SJCRH30 (cell line): ENCODE data around the gene KLRC4. TPM values are rescaled to one million over a fixed set of nuclear protein-coding genes. Genes with fewer than 3 reads are reported as not detected.
"Not testable (repeated sequence)": the region's sequence is repeated elsewhere in the genome, so short reads cannot be mapped to it uniquely, and the experiment has no call there.

Experiments used
- DNase-seq, 2 experiments: peaks; one replicate each; pipeline ENCODE4 v3.0.0-alpha.2; 2015 to 2020
- H3K27ac ChIP-seq: fragments of 250-450 bp; sonication (Bioruptor Pico); 2 replicates; pipeline ENCODE4 v1.5.1; 2020; ENCODE audit warnings: mild to moderate bottlenecking, moderate library complexity
- H3K27me3 ChIP-seq: fragments of 250-450 bp; sonication (Bioruptor Pico); 2 replicates; pipeline ENCODE4 v1.5.1; 2020; ENCODE audit warnings: mild to moderate bottlenecking, moderate library complexity
- H3K36me3 ChIP-seq: fragments of 250-450 bp; sonication (Bioruptor Pico); 2 replicates; pipeline ENCODE4 v1.5.1; 2020; ENCODE audit warnings: mild to moderate bottlenecking, moderate library complexity
- H3K4me1 ChIP-seq: fragments of 250-450 bp; sonication (Bioruptor Pico); 2 replicates; pipeline ENCODE4 v1.5.1; 2020; ENCODE audit warnings: mild to moderate bottlenecking, moderate library complexity
- H3K4me3 ChIP-seq: fragments of 250-450 bp; sonication (Bioruptor Pico); 2 replicates; pipeline ENCODE4 v1.5.1; 2020; ENCODE audit warnings: mild to moderate bottlenecking, moderate library complexity
- H3K9me3 ChIP-seq: fragments of 250-450 bp; sonication (Bioruptor Pico); replicated peaks from 2 replicates; pipeline ENCODE4 v1.5.1; 2020; ENCODE audit warnings: mild to moderate bottlenecking, moderate library complexity
- total RNA-seq: library from RNA; depleted of rRNA; stranded (reverse); fragments of >200 nt; shearing (Covaris generic); gene quantifications from 2 replicates; pipeline ENCODE4 v1.2.3, GENCODE V29; 2014

Gene KLRC4
- total RNA-seq, 1 experiment from 2014 or later, result not detected

DNA sequence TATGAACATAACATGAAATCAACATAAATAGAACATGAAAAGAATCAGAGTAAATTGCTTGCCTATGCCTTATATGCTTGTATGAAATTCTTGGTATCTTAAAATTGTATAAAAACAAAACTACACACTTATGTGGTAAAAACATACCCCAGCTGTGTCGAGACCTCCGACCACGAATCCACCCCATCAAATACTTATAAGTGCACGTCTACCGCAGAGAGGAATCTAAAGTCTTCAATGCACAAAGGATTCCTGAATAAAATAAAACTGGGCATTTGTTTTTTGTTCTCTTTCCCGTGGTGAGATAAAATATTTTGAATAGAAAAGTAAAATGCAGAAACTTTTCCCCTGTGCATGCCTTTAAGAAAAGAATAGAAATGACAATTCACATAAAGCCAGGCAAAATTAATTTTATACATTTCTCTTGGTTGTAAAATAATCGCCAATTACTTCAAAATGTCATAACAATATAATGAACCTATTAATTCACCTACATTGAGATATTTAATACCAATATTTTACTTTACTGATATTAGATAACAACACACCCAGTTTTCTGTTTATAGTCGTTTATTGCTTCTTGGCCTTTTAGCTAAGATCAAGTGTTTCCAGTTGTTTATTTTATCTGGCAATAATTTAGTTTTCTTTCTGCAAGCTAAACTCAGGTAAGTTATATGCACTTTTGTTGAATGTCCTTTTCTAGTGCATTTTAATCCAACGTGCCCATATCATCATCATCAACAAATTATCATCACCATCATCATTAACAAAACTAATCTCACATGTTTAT, 20.7 kb downstream of the KLRC4 start:
- no peak for DNase-seq
- peaks cover 12% of the 10 kb centered on the region; the same call in 1 of the 2 replicates for H3K4me1 ChIP-seq
- no peaks in the 10 kb centered on the region for H3K27me3 ChIP-seq
- no peaks in the 10 kb centered on the region for H3K9me3 ChIP-seq
- H3K4me3 ChIP-seq, result no peak overlapping the region
- no peaks in the 10 kb centered on the region for H3K36me3 ChIP-seq
- no peak overlapping the region for H3K27ac ChIP-seq

DNA sequence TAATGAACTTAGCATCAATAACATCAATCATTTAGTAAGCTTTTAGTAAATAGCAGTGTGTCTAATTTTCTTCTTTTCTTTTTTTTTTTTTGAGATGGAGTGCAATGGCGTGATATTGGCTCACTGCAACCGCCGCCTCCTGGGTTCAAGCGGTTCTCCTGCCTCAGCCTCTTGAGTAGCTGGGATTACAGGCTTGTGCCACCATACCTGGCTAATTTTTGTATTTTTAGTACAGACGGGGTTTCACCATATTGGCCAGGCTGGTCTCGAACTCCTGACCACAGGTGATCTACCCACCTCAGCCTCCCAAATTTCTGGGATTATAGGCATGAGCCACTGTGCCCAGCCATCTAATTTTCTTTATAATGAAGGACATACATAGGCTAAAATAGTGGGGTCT, 22.1 kb downstream of the KLRC4 start:
- H3K36me3 ChIP-seq, H3K4me1 ChIP-seq, H3K27ac ChIP-seq, H3K9me3 ChIP-seq, H3K4me3 ChIP-seq, DNase-seq, H3K27me3 ChIP-seq: not testable (repeated sequence)

- no peaks in the 10 kb centered on the region for H3K27me3 ChIP-seq
- no peak overlapping the region for H3K4me3 ChIP-seq
- no peak overlapping the region for H3K27ac ChIP-seq
- H3K9me3 ChIP-seq, result no peaks in the 10 kb centered on the region
- no peaks in the 10 kb centered on the region for H3K36me3 ChIP-seq
- peaks cover under 1% of the 10 kb centered on the region; the same call in 1 of the 2 replicates for H3K4me1 ChIP-seq
- no peak for DNase-seq
These were observed 22.7 kb downstream of the KLRC4 start for GRCh38 chr12:10386857-10387256.

- H3K4me3 ChIP-seq, result no peak overlapping the region
- H3K9me3 ChIP-seq, result no peaks in the 10 kb centered on the region
- H3K36me3 ChIP-seq, result no peaks in the 10 kb centered on the region
- no peak overlapping the region for H3K27ac ChIP-seq
- no peaks in the 10 kb centered on the region for H3K27me3 ChIP-seq
- no peak for DNase-seq
- no peaks in the 10 kb centered on the region for H3K4me1 ChIP-seq
These were observed 24.4 kb downstream of the KLRC4 start for GRCh38 chr12:10385166-10385613.

- DNase-seq, result no peak
- Histone ChIP-seq H3K4me3 (no peak overlapping the region), H3K4me1 (no peaks in the 10 kb centered on the region), H3K27ac (no peak overlapping the region), H3K9me3 (no peaks in the 10 kb centered on the region), H3K27me3 (no peaks in the 10 kb centered on the region), H3K36me3 (no peaks in the 10 kb centered on the region)
These were observed 25.4 kb downstream of the KLRC4 start for GRCh38 chr12:10384191-10384590.

- no peak for DNase-seq
These were observed 27.5 kb downstream of the KLRC4 start for GRCh38 chr12:10381928-10382628.

GRCh38 chr12:10378737-10379136, 30.8 kb downstream of the KLRC4 start:
- not testable (repeated sequence) for H3K27ac ChIP-seq, DNase-seq, H3K4me1 ChIP-seq, H3K4me3 ChIP-seq, H3K27me3 ChIP-seq, H3K9me3 ChIP-seq, H3K36me3 ChIP-seq

More at GRCh38 chr12:10381928-10382628, 27.5 kb downstream of the KLRC4 start:
- Histone ChIP-seq H3K27ac (no peak overlapping the region), H3K4me1 (no peaks in the 10 kb centered on the region), H3K36me3 (no peaks in the 10 kb centered on the region), H3K27me3 (no peaks in the 10 kb centered on the region), H3K9me3 (no peaks in the 10 kb centered on the region), H3K4me3 (no peak overlapping the region)

GRCh38 chr12:10374624-10375018, 34.9 kb downstream of the KLRC4 start:
- Histone ChIP-seq H3K9me3 (no peaks in the 10 kb centered on the region), H3K27ac (no peak overlapping the region), H3K4me3 (no peak overlapping the region), H3K27me3 (no peaks in the 10 kb centered on the region), H3K4me1 (no peaks in the 10 kb centered on the region), H3K36me3 (no peaks in the 10 kb centered on the region)
- DNase-seq, result no peak

DNA sequence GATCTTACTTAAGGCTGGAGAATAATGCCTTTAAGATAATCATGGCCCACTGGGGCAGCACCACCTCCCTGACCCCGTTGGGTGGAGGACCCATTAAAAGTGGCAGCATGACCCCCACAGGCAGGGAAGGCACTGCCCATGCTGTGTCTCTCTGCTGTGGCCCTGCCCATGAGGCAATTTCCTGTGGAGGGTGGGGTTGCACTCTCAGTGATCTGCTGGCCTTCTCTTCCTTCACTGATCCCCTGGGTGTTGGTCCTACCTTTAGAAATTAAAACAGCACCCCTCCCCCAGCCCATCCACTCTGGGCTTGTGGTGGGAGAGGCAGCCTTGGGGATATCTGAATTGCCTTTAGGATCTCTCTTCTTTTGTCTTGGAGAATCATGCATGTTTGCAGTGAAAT, 37.0 kb downstream of the KLRC4 start:
- Histone ChIP-seq H3K27me3 (no peaks in the 10 kb centered on the region), H3K4me3 (no peak overlapping the region), H3K9me3 (no peaks in the 10 kb centered on the region), H3K36me3 (no peaks in the 10 kb centered on the region), H3K27ac (no peak overlapping the region), H3K4me1 (no peaks in the 10 kb centered on the region)
- DNase-seq, result no peak

DNA sequence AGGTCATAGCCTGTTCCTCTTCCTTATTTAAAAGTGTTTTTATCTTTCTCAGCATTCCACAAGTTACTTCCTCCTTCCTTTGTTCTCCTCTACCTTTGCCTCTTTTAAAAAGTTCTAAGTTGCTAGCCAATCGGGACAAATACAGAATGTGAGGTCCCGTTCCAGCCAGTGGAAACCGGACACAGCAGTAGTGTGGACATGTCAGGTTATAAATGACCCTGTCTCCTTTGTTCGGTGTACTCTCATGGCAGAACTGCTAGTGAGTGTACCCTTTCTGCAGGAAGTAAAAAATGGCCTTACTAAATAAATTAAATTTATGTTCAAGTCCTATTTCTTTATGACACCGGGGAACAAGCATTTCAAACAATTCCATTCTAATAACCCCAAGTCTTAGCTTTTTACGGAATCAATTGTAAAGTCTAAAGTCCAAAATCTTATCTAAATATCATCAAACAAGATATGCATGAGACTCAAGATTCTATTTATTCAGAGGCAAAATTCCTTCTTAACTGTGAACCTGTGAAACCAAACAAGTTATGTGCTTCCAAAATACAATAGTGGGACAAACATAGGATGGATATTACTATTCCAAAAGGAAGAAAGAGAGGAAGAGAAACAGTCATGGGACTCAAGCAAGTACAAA, 37.5 kb downstream of the KLRC4 start:
- H3K4me1 ChIP-seq, H3K27ac ChIP-seq, H3K9me3 ChIP-seq, H3K27me3 ChIP-seq, H3K36me3 ChIP-seq, DNase-seq, H3K4me3 ChIP-seq: not testable (repeated sequence)

DNA sequence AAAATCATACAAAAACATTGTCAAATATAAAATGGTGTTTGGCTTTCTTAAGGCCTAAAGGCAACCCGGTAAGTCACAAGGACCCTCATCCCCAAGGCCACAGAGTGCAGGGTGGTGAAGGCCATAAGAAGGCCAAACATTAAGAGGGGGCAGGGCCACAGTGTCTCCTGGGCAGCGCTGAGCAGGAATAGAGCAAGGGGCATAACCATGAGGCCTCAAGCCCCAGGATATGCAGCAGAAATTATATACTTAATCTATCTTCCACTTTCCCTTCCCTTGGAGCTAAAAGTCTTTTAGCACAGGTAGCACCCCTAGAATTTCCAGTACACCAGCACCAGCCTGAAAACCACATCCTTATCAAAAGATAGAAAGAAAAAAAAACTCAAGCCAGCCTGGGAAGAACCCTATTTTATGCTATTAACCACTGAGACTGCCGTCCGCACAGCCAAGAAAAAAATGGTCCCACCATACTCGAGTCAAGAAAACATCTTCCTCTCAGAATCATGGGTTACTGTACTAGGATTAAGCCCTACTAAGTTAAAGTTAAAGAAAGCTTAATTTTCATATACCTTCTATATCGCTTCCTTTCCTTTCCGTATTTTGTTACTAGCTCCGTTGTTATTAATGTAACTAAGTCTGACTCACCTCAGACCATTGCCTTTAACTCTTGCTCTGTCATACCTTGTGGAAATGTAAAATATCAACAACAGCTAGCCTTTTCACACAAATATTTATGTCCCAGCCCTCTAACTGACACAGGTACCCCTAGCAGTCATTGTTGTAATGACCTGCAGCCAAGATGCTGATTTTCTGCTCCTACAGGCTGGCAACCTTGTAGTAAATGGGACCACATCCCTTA, 39.8 kb downstream of the KLRC4 start:
- Histone ChIP-seq H3K27me3 (no peaks in the 10 kb centered on the region), H3K36me3 (no peaks in the 10 kb centered on the region), H3K9me3 (no peaks in the 10 kb centered on the region), H3K4me3 (no peak overlapping the region), H3K4me1 (0 out of 2 replicates have a peak, but pooled peaks cover 4% of the 10 kb centered on the region), H3K27ac (no peak overlapping the region)
- no peak for DNase-seq

DNA sequence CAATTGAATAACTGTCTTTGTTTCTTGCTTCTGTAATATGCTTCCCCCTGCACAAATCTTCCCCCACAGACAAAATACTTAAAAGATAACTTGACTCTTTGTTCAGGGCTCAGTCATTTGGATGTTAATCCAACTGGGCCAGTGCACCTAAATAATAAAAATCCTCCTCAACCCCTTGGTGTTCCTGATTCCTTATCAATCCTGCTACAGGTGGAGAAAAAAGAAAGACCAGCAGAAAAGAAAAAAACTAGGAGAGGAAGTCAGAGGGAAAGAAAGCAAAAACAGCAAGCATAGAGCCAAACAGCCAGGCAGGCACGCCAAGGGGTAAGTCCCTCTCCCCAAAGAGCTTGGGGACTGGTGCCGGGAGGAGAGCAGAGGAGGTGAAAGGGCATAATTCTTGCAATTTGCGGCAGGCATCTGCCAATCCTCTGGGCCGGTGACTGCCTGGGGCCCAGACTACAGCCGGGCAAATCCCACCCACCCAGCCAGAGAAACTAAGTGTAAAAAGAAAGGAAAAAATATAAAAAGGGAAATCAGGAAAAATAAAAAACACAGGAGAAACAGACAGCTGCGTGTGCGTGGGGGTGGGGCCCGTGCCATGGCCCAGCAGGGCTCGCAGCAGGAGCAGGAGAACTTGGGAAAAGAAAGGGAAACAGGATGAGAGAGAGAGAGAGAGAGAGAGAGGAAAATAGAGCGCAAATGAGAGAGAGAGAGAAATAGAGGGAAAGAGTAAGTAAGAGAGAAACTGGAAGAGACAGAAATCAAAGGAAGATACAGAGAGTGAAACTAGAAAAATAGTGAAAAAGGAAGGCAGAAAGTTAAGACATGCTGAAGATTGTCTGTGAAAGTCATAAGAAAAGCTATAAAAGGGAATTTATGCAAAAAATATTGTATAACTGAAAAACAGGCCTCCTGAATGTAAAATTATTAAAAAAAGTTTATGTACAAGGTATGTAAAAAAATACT, 41.1 kb downstream of the KLRC4 start:
- no peaks in the 10 kb centered on the region for H3K9me3 ChIP-seq
- no peak overlapping the region for H3K4me3 ChIP-seq
- H3K27me3 ChIP-seq, result no peaks in the 10 kb centered on the region
- peaks cover 6% of the 10 kb centered on the region; the same call in 1 of the 2 replicates for H3K4me1 ChIP-seq
- H3K36me3 ChIP-seq, result no peaks in the 10 kb centered on the region
- H3K27ac ChIP-seq, result no peak overlapping the region
- no peak for DNase-seq

DNA sequence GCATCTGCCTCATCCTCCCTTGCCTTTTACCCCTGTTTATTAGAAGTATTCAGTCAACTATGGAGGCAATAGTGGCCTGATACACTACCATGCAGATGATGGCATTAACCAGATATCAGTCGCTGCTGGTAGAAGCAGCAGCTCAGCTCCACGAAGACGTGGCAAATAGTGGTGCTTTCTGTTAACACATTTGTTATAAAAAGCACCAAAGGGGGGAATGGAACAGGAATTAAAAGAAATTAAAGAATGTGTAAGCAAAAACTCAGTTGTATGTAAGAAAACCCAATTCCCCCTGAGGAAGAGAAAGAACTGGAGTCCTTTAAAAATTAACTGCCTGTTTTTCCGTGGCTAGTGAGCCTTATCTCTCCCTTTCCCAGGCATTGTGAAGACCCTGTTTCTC, 41.8 kb downstream of the KLRC4 start:
- H3K4me3 ChIP-seq, H3K4me1 ChIP-seq, H3K36me3 ChIP-seq, H3K9me3 ChIP-seq, H3K27me3 ChIP-seq, DNase-seq, H3K27ac ChIP-seq: not testable (repeated sequence)
